Gastrocnemius medialis (tissue), 4 donors: ENCODE results near the gene KMT2A. TPM values are rescaled to one million over a fixed set of nuclear protein-coding genes. Genes with fewer than 3 reads are reported as not detected.

ENCODE experiments used
- ATAC-seq, 2 donors: fragments of 150-250 bp; one replicate each; pipeline ENCODE4 v1.9.1; 2016
- DNase-seq, 2 donors: peaks; one replicate each; pipeline ENCODE4 v3.0.0-alpha.2; 2019
- H3K27ac ChIP-seq, 4 donors: fragments of 200-600 bp; sonication (generic); 1 replicate in 1 of 4; 2 replicates in 3 of 4; pipeline ENCODE4 v1.5.1; 2016 to 2018; ENCODE audit warnings: mild to moderate bottlenecking in 2 of 4, moderate library complexity in 1 of 4
- H3K27me3 ChIP-seq, 3 donors: fragments of 200-600 bp; sonication (generic) in 2 of 3; 1 replicate in 1 of 3; 2 replicates in 2 of 3; pipeline versions ENCODE4 v1.5.1 to v1.6.0; 2016 to 2019; ENCODE audit warnings: mild to moderate bottlenecking in 1 of 3, moderate library complexity in 1 of 3
- H3K36me3 ChIP-seq, 2 donors: fragments of 200-600 bp; sonication (generic) in 1 of 2; one replicate each; pipeline ENCODE4 v1.5.1; 2017 to 2018
- H3K4me1 ChIP-seq, 2 donors: fragments of 200-600 bp; sonication (generic) in 1 of 2; one replicate each; pipeline ENCODE4 v1.5.1; 2016 to 2017; ENCODE audit warnings: mild to moderate bottlenecking in 2 of 2
- H3K4me3 ChIP-seq, 4 donors: fragments of 200-600 bp; sonication (generic) in 3 of 4; 1 replicate in 1 of 4; 2 replicates in 3 of 4; pipeline ENCODE4 v1.5.1; 2016 to 2019; ENCODE audit warnings: mild to moderate bottlenecking in 2 of 4
- H3K9me3 ChIP-seq, 3 donors: fragments of 200-600 bp; sonication (generic) in 2 of 3; 1 replicate in 1 of 3; 2 replicates in 2 of 3; pipeline ENCODE4 v1.5.1; 2016 to 2019
- POLR2A ChIP-seq, 2 donors: fragments of 450-650 bp; IDR thresholded peaks; one replicate each; pipeline ENCODE4 v1.6.1; 2017; ENCODE audit warnings: antibody characterized with exemption in 2 of 2, mild to moderate bottlenecking in 2 of 2, moderate library complexity in 2 of 2
- in situ Hi-C, 4 donors: fragments of 200-750 bp; cut with MboI; loops; one replicate each; pipeline versions ENCODE4 v1.15.0 to v1.8.0; 2017; ENCODE audit warnings: low sequenced_read_pairs in 4 of 4
- intact Hi-C: fragments of 100-400 bp; cut with DNase I; formaldehyde crosslinking; loops from one replicate; pipeline ENCODE4 v1.15.1; 2023; ENCODE audit warnings: low total_unique reads
- total RNA-seq, 4 donors: library from RNA; depleted of rRNA; stranded (reverse); fragments of >200 nt; gene quantifications; one replicate each; pipeline versions ENCODE4 v1.1.0 to v1.2.3, GENCODE V29; 2016
- TF ChIP-seq, protein P1 (sequence below), 5 experiments: fragments of 450-650 bp in 3 of 5; fragments of 200-600 bp in 2 of 5; sonication (generic) in 2 of 5; IDR thresholded peaks in 4 of 5; conservative IDR thresholded peaks in 1 of 5; 1 replicate in 4 of 5; 2 replicates in 1 of 5; pipeline ENCODE4 v1.5.1; 2016 to 2019; ENCODE audit warnings: antibody characterized with exemption in 5 of 5, mild to moderate bottlenecking in 3 of 5, moderate library complexity in 3 of 5

KMT2A gene
- total RNA-seq, 4 donors from 2014 or later = 24.3 to 55.6 (median 27.9) TPM

- no peaks in the 10 kb centered on the region for H3K27me3 ChIP-seq
- DNase-seq = peak; percentile 13 to 15
- intact Hi-C loops = loop anchor here (5.0 kb wide), 1 partner anchor 71 kb away; no protein-coding TSS in a partner anchor
- no peak for ATAC-seq
- peaks cover 59 to 72% of the 10 kb centered on the region in 2 donors for H3K4me1 ChIP-seq
- peak overlapping the region; percentile 92 to 97 (median 96) for H3K4me3 ChIP-seq
- H3K27ac ChIP-seq = peak overlapping the region; percentile 86 to 92 (median 90)
- TF ChIP-seq POLR2A (IDR thresholded peaks at IDR 0.05) = no peak
- TF ChIP-seq, protein P1, sequence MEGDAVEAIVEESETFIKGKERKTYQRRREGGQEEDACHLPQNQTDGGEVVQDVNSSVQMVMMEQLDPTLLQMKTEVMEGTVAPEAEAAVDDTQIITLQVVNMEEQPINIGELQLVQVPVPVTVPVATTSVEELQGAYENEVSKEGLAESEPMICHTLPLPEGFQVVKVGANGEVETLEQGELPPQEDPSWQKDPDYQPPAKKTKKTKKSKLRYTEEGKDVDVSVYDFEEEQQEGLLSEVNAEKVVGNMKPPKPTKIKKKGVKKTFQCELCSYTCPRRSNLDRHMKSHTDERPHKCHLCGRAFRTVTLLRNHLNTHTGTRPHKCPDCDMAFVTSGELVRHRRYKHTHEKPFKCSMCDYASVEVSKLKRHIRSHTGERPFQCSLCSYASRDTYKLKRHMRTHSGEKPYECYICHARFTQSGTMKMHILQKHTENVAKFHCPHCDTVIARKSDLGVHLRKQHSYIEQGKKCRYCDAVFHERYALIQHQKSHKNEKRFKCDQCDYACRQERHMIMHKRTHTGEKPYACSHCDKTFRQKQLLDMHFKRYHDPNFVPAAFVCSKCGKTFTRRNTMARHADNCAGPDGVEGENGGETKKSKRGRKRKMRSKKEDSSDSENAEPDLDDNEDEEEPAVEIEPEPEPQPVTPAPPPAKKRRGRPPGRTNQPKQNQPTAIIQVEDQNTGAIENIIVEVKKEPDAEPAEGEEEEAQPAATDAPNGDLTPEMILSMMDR (IDR thresholded peaks at IDR 0.05 in 4 of 5, conservative IDR thresholded peaks at IDR 0.05 in 1 of 5) = no peak
- no peaks in the 10 kb centered on the region for H3K36me3 ChIP-seq
- H3K9me3 ChIP-seq = no peaks in the 10 kb centered on the region
- in situ Hi-C loops = no loop called here
Measured at GRCh38 chr11:118438314-118438931, 2.1 kb downstream of the KMT2A start.

DNA sequence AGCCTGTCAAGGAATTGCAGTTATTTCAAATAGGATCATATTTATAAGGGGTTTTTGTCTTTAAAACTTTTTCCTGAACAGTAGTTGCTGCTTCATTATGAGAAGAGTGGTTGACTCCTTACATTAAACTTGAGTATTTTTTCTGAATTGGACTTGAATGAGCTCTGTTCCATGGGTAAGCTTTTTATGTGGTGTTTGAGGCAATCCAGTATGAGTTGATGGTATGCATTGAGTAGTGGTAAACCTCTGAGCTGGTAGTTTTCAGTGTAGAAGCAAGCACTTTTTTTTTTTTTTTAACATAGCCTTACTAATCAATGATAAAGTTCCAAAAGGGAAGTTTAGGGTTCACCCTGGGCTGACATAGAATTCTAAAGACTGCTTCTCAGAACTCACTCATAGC, 3.4 kb downstream of the KMT2A start:
- TF ChIP-seq, protein P1 (IDR thresholded peaks at IDR 0.05 in 4 of 5, conservative IDR thresholded peaks at IDR 0.05 in 1 of 5) = no peak
- no peak for TF ChIP-seq POLR2A (IDR thresholded peaks at IDR 0.05)
- in situ Hi-C loops = no loop called here
- H3K36me3 ChIP-seq = no peaks in the 10 kb centered on the region
- H3K27ac ChIP-seq = no peak overlapping the region
- no peaks in the 10 kb centered on the region for H3K9me3 ChIP-seq
- ATAC-seq = no peak
- DNase-seq = no peak
- intact Hi-C loops = loop anchor here (5.0 kb wide), 1 partner anchor 72 kb away; no protein-coding TSS in a partner anchor
- peaks cover 54 to 73% of the 10 kb centered on the region in 2 donors for H3K4me1 ChIP-seq
- H3K4me3 ChIP-seq = no peak overlapping the region
- no peaks in the 10 kb centered on the region for H3K27me3 ChIP-seq

- DNase-seq = no peak
- Histone ChIP-seq H3K27ac (no peak overlapping the region), H3K36me3 (no peaks in the 10 kb centered on the region), H3K4me1 (peaks cover 64 to 70% of the 10 kb centered on the region in 2 donors), H3K27me3 (no peaks in the 10 kb centered on the region), H3K9me3 (no peaks in the 10 kb centered on the region), H3K4me3 (no peak overlapping the region)
- no peak for ATAC-seq
- in situ Hi-C loops = no loop called here
- intact Hi-C loops = no loop called here
- TF ChIP-seq POLR2A (IDR thresholded peaks at IDR 0.05) = no peak
- TF ChIP-seq, protein P1 (IDR thresholded peaks at IDR 0.05 in 4 of 5, conservative IDR thresholded peaks at IDR 0.05 in 1 of 5) = no peak
Measured at GRCh38 chr11:118441770-118442275, 5.5 kb downstream of the KMT2A start.

DNA sequence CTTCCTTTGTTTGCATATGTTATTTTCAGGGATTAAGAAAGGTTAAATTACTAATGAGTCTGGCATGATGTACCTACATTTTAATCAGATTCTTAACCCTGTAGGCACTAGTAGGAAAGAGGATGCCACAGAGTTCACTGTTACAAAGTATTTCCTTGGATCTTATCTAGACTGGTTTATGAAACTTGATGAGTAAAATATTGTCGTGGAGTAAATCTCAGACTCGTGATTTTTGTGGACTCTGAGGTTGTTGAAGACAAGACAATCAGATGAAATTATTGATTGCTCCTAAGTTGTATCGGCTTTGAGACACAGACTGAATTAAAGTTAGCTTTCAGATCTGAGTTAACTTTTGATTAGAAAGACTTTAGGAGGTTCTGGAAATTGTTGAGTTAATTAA, 6.0 kb downstream of the KMT2A start:
- Histone ChIP-seq H3K27me3 (no peaks in the 10 kb centered on the region), H3K4me1 (peaks cover 64 to 65% of the 10 kb centered on the region in 2 donors), H3K36me3 (no peaks in the 10 kb centered on the region), H3K9me3 (no peaks in the 10 kb centered on the region), H3K4me3 (no peak overlapping the region), H3K27ac (no peak overlapping the region)
- intact Hi-C loops = no loop called here
- DNase-seq (no peak), ATAC-seq (no peak)
- in situ Hi-C loops = no loop called here
- TF ChIP-seq POLR2A (IDR thresholded peaks at IDR 0.05) = no peak
- TF ChIP-seq, protein P1 (IDR thresholded peaks at IDR 0.05 in 4 of 5, conservative IDR thresholded peaks at IDR 0.05 in 1 of 5) = no peak
